ENCODE data around the gene CLIC3.

GRCh38 chr9:136984464-136985026 is 11.8 kb downstream of the CLIC3 start:
- no peak for TF ChIP-seq POLR2A (IDR thresholded peaks at IDR 0.05)
- TF ChIP-seq, protein P1, sequence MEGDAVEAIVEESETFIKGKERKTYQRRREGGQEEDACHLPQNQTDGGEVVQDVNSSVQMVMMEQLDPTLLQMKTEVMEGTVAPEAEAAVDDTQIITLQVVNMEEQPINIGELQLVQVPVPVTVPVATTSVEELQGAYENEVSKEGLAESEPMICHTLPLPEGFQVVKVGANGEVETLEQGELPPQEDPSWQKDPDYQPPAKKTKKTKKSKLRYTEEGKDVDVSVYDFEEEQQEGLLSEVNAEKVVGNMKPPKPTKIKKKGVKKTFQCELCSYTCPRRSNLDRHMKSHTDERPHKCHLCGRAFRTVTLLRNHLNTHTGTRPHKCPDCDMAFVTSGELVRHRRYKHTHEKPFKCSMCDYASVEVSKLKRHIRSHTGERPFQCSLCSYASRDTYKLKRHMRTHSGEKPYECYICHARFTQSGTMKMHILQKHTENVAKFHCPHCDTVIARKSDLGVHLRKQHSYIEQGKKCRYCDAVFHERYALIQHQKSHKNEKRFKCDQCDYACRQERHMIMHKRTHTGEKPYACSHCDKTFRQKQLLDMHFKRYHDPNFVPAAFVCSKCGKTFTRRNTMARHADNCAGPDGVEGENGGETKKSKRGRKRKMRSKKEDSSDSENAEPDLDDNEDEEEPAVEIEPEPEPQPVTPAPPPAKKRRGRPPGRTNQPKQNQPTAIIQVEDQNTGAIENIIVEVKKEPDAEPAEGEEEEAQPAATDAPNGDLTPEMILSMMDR (IDR thresholded peaks at IDR 0.05): no peak
